Prostate gland (tissue), 2 donors: ENCODE measurements around the gene SREBF1.

Experiments used
- POLR2A ChIP-seq: fragments of 450-650 bp; IDR thresholded peaks from one replicate; pipeline ENCODE4 v1.6.1; 2016; ENCODE audit warnings: antibody characterized with exemption, mild to moderate bottlenecking
- POLR2AphosphoS5 ChIP-seq: sonication (generic); formaldehyde crosslinking; IDR thresholded peaks from one replicate; pipeline ENCODE4 v1.6.1; 2017; ENCODE audit warnings: antibody characterized with exemption
- TF ChIP-seq, protein P1 (sequence below), 4 experiments: fragments of 200-600 bp in 2 of 4; fragments of 450-650 bp in 2 of 4; sonication (generic) in 2 of 4; IDR thresholded peaks; 1 replicate in 3 of 4; 2 replicates in 1 of 4; pipeline ENCODE4 v1.5.1; 2016 to 2019; ENCODE audit warnings: antibody characterized with exemption in 4 of 4, mild to moderate bottlenecking in 2 of 4, moderate library complexity in 2 of 4

DNA sequence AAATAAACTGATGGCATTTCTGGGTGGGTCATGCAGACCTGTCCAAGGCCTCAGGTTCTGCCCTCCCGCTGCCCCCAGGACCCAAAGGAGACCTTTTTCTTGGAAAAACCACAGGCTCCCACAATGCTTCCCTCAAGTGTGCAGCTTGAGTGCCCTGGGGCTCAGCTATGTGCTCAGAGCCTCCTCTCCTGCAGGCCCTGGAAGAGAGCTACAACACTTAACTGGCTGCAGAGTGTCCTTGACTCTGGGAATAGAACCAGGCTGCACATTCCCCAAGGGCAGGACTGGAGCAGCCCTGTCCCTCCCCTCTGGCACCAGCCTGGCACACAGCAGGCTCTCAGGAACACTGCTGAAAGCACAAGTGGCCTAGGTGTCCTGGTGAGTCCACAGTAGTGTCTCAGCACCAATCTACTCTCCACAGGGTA, 4.8 kb upstream of the SREBF1 start:
- TF ChIP-seq, protein P1, sequence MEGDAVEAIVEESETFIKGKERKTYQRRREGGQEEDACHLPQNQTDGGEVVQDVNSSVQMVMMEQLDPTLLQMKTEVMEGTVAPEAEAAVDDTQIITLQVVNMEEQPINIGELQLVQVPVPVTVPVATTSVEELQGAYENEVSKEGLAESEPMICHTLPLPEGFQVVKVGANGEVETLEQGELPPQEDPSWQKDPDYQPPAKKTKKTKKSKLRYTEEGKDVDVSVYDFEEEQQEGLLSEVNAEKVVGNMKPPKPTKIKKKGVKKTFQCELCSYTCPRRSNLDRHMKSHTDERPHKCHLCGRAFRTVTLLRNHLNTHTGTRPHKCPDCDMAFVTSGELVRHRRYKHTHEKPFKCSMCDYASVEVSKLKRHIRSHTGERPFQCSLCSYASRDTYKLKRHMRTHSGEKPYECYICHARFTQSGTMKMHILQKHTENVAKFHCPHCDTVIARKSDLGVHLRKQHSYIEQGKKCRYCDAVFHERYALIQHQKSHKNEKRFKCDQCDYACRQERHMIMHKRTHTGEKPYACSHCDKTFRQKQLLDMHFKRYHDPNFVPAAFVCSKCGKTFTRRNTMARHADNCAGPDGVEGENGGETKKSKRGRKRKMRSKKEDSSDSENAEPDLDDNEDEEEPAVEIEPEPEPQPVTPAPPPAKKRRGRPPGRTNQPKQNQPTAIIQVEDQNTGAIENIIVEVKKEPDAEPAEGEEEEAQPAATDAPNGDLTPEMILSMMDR (IDR thresholded peaks at IDR 0.05) = peak in 1 of 4 experiments; percentile 4
- TF ChIP-seq POLR2A = no peak
- peak; percentile 12 for TF ChIP-seq POLR2AphosphoS5
